ENCODE measurements around the gene PDE4B. TPM values are rescaled to one million over a fixed set of nuclear protein-coding genes. Genes with fewer than 3 reads are reported as not detected.

The PDE4B gene
- total and polyA plus RNA-seq, 9 of the 15 experiments (the other 6 are each of a cell fraction or from before 2014, with no cell fraction given) = 0.09 TPM; not detected in 8

DNA sequence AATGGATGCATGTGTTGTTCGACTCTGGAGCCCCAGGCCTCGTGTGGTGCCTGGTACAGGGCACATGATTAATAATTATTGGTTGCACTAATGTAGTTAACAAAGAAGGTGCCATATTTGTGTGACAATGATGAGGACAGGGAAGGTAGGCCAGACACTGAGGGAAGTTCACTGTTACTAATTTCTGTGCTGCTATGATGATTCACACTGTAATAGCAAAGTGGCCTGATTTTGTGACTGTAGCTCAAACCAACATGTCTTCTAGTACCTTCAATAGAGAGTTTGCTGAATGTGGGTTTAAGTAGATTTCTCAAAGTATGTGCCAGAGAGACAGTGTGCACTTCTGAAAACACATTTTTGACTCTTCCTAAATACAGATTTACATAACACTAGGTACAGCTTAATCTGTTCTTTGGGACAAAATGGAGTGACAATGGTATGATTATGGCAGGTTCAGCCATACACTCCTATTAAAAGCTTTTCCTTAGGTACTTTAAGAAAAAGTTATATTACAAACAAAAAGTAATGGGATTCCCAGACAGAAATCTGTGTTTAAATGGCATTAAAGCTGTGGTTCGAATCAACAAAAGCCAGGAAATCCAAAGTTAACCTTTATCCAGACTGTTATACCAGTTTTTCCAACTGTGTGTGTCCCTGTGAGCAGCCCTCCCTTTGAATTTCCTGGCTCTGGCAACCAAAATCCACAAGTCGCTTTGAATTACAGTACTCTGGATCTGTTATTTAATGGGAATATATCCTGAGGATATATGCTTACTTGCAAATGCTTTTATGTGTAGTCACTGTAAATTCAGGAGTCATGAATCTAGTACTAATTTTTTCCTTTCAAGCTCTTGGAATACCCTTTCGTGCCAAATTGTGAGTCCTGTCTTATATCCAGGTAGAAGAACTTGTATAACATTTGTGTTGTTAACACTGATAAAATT lies 464.2 kb downstream of the PDE4B start:
- 0% methylated on average over 5 of the region's 5 CpGs for WGBS (ENCODE audit: insufficient coverage, low coverage, missing lambda C conversion rate)
- no peak for ATAC-seq

More for the DNA sequence above, 464.2 kb downstream of the PDE4B start:
- Histone ChIP-seq H3K27ac (ENCODE audit: extremely low read depth, low read depth, low read length) (no peak overlapping the region), H3K36me3 (ENCODE audit: control insufficient read depth, insufficient read depth, low read length) (no peaks in the 10 kb centered on the region), H3K4me3 (no peak overlapping the region), H3K4me1 (replicated peaks in 1 of 2; ENCODE audit: control insufficient read depth in 2 of 2, insufficient read depth in 2 of 2, low read length in 2 of 2) (no peaks in the 10 kb centered on the region), H3K79me2 (ENCODE audit: control insufficient read depth, insufficient read depth, low read length) (no peaks in the 10 kb centered on the region), H3K4me2 (ENCODE audit: insufficient read depth, low read length) (no peak overlapping the region), H3K27me3 (ENCODE audit: control insufficient read depth in 2 of 2, insufficient read depth in 2 of 2, low read length in 2 of 2) (no peaks in the 10 kb centered on the region), H3K9ac (ENCODE audit: insufficient read depth in 1 of 2, low read depth in 2 of 2, low read length in 2 of 2) (no peak overlapping the region), H3K9me3 (replicated peaks; ENCODE audit: control insufficient read depth, insufficient read depth, low read depth, low read length) (no peaks in the 10 kb centered on the region), H3K9me1 (ENCODE audit: control insufficient read depth, insufficient read depth, low read length) (no peaks in the 10 kb centered on the region), H2AFZ (ENCODE audit: low read depth, low read length) (no peak overlapping the region), H4K20me1 (replicated peaks; ENCODE audit: control insufficient read depth, insufficient read depth, low read length) (no peaks in the 10 kb centered on the region)
- in situ Hi-C loops (cut with MboI) (no loop called here), intact Hi-C loops (cut with micrococcal nuclease) (no loop called here)
- FAIRE-seq (no peak), DNase-seq (ENCODE audit: extremely low read depth in 1 of 4, low spot score in 3 of 4) (no peak)
- BruUV-seq (replicated peaks) = no TSS peak
- TF ChIP-seq MCM2 (IDR thresholded peaks at IDR 0.05; ENCODE audit: low read depth) (no peak), ARHGAP35 (IDR thresholded peaks at IDR 0.05; ENCODE audit: partially characterized antibody) (no peak), ZNF316 (IDR thresholded peaks at IDR 0.05) (no peak), ZNF644 (tag; IDR thresholded peaks at IDR 0.05; ENCODE audit: low read depth) (no peak), L3MBTL2 (IDR thresholded peaks at IDR 0.05) (no peak), RBM25 (IDR thresholded peaks at IDR 0.05; ENCODE audit: low read depth, low read length, severe bottlenecking) (no peak), ZNF212 (CRISPR knock-in tag; IDR thresholded peaks at IDR 0.05) (no peak), GTF2B (IDR thresholded peaks at IDR 0.05; ENCODE audit: extremely low read depth, insufficient read length) (no peak), ZNF197 (CRISPR knock-in tag; IDR thresholded peaks at IDR 0.05; ENCODE audit: low read depth) (no peak)
- TF ChIP-seq, protein P1, sequence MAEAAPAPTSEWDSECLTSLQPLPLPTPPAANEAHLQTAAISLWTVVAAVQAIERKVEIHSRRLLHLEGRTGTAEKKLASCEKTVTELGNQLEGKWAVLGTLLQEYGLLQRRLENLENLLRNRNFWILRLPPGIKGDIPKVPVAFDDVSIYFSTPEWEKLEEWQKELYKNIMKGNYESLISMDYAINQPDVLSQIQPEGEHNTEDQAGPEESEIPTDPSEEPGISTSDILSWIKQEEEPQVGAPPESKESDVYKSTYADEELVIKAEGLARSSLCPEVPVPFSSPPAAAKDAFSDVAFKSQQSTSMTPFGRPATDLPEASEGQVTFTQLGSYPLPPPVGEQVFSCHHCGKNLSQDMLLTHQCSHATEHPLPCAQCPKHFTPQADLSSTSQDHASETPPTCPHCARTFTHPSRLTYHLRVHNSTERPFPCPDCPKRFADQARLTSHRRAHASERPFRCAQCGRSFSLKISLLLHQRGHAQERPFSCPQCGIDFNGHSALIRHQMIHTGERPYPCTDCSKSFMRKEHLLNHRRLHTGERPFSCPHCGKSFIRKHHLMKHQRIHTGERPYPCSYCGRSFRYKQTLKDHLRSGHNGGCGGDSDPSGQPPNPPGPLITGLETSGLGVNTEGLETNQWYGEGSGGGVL (CRISPR knock-in tag; IDR thresholded peaks at IDR 0.05) = no peak
- ChIA-PET POLR2A (no interaction called here), CTCF (ENCODE audit: low intra/inter-chr PET ratio) (no interaction called here)
